GM12874 (cell line): ENCODE results near the gene TCEANC.

Source experiments
- TF ChIP-seq, protein P1 (sequence below): IDR thresholded peaks from 2 replicates; pipeline ENCODE4 v1.5.1; 2011; ENCODE audit warnings: low read depth, mild to moderate bottlenecking, control low read depth, low read length, moderate library complexity; ENCODE audit not compliant: insufficient read depth

TCEANC gene

DNA sequence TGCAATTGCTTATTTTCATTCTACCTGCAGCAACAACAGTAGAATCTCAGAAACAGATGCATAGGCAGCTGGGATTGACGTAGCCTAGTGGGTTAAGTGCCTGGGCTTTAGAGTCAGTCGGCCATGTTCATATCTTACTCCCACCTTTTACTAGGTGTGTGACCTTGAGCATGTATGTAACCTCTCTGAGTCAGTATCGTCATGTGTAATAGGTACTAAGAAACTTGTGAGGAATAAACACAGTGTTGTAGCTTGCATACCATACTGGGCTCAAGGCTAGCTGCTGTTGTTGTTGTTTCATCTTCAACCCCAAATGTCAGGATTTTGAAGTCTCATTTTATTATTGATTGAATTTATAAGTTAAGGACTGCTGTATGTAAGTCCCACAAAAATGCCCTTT lies 50.2 kb downstream of the TCEANC start:
- TF ChIP-seq, protein P1, sequence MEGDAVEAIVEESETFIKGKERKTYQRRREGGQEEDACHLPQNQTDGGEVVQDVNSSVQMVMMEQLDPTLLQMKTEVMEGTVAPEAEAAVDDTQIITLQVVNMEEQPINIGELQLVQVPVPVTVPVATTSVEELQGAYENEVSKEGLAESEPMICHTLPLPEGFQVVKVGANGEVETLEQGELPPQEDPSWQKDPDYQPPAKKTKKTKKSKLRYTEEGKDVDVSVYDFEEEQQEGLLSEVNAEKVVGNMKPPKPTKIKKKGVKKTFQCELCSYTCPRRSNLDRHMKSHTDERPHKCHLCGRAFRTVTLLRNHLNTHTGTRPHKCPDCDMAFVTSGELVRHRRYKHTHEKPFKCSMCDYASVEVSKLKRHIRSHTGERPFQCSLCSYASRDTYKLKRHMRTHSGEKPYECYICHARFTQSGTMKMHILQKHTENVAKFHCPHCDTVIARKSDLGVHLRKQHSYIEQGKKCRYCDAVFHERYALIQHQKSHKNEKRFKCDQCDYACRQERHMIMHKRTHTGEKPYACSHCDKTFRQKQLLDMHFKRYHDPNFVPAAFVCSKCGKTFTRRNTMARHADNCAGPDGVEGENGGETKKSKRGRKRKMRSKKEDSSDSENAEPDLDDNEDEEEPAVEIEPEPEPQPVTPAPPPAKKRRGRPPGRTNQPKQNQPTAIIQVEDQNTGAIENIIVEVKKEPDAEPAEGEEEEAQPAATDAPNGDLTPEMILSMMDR: no peak

DNA sequence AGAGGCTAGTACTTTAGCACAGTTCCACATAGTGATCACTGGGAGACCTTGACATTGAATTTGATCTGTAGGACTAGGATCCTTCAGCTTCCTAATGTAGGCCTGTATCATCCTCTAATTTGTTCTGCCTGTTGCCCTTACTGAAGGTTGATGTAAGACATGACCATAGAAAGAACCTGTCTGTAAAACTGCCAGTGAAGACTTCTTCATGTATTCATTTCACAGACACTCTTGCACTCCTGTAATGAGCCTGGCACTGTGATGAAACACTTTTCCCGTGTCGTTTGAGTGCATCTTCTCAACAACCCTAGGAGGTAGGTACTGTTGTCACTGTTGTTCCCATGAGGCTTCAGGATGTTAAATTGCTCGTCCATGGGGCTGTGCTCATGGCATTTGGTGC lies 50.6 kb downstream of the TCEANC start:
- TF ChIP-seq, protein P1: no peak

DNA sequence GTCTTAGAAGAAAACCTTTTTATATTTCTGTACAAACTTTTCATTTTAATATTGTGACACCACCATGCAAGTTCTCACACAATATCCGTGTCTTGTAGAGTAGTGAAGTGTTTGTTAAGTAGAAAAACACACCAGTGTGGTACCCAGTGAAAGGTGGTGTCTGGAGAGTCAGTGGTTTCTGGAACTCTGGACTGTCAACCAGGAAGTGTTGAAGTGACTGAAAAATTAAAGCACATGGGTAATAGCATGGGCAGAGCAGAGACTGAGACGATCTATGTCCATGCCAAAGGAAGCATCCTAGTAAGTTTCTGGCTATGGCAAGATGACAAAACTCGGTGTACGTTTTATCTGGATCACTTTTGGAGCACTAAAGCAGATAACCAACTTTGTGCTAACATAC lies 58.2 kb downstream of the TCEANC start:
- TF ChIP-seq, protein P1: no peak
